ENCODE data around the gene ANKS1B.

The ANKS1B gene

GRCh38 chr12:99706736-99707473, 277.8 kb downstream of the ANKS1B start:
- DNase-seq (ENCODE audit: low read depth, low spot score), result no peak

- DNase-seq (ENCODE audit: low read depth, low spot score), result no peak
These were observed 280.3 kb downstream of the ANKS1B start for GRCh38 chr12:99704458-99704857.

DNA sequence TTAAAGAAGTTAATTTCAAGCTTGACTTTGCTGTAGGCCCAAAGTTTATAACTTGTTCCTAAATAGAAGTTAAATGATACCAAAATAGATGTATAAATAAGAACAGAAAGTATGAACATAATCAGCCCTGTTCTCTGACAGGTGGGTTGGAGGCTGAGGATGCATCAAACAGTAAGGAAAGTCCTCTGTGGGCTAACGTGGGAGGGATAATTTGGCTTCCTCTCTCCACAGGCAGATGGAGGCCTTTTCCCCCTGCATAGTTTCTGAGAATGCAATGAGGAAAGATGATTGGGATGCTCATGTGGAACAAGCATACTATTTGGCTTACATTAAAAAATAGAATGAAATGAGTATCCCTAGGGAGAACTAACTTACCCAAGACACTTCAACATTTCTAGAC, 280.7 kb downstream of the ANKS1B start:
- DNase-seq (ENCODE audit: low read depth, low spot score), result no peak

DNA sequence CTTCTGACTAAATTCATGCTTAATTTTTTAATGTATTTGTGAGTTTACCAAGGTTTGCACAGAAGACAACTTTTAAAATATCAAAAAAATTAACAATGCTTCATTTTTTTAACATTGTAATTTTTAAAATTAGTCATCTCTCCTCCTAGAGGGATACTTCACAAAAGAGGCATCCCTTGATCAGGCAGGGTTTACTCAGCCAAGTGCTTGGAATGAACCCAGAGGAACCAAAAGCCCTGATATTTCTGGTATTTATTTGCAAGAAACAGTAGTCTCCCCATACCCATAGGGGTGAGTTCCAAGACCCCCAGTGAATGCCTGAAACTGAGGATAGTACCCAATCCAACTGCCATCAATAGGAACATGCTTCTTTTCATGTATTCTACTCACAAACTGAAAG, 284.7 kb downstream of the ANKS1B start:
- DNase-seq (ENCODE audit: low read depth, low spot score), result no peak

GRCh38 chr12:99695050-99695449, 289.7 kb downstream of the ANKS1B start:
- DNase-seq (ENCODE audit: low read depth, low spot score), result no peak

DNA sequence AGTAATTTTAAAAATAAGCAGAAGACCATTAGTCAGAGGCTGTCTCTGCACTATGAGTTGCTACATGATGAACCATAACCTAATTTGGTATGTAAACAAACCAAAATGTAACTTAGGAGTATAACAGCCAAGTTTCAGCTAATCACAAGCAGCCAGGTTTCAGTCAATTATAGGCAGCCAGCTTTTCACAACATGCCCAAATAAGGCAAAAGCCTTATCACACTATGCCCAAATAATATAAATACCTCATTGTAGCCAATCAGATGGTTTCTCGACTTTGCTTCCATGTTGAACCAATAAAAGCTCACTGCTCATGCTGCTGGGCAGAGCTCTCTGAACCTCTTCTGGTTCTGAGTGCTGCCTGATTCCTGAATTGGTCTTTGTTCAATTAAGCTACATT, 298.6 kb downstream of the ANKS1B start:
- no peak for DNase-seq (ENCODE audit: low read depth, low spot score)

- DNase-seq (ENCODE audit: low read depth, low spot score), result no peak
These were observed 304.5 kb downstream of the ANKS1B start for GRCh38 chr12:99680276-99680675.

- DNase-seq (ENCODE audit: low read depth, low spot score), result peak; percentile 54
These were observed 314.1 kb downstream of the ANKS1B start for GRCh38 chr12:99670635-99671034.

GRCh38 chr12:99658671-99659349, 325.9 kb downstream of the ANKS1B start:
- DNase-seq (ENCODE audit: low read depth, low spot score), result peak; percentile 44

GRCh38 chr12:99649551-99649950, 335.2 kb downstream of the ANKS1B start:
- DNase-seq (ENCODE audit: low read depth, low spot score), result no peak

- no peak for DNase-seq (ENCODE audit: low read depth, low spot score)
These were observed 336.6 kb downstream of the ANKS1B start for GRCh38 chr12:99648183-99648582.

- no peak for DNase-seq (ENCODE audit: low read depth, low spot score)
These were observed 337.3 kb downstream of the ANKS1B start, which contains the start of gene GARIN6 for GRCh38 chr12:99647453-99647852. Gene GARIN6, plus strand, starts transcription at chr12:99647753. Its CDS starts 422 bp downstream, at chr12:99648175.

DNA sequence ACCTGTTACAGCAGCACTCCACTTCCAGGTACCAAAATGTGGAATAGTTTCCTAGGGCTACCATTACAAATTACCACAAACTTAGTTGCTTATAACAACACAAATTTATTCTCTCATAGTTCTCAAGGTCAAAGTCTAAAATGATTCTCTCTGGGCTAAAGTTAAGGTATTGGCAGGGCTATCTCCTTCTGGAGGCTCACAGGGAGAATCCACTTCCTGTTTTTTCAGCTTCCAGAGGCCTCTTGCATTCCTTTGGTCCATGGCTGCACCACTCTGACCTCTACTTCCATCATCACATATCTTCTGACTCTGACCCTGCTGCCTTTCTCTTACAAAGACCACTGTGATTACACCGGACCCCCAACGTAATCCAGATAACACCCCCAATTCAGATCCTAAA, 340.1 kb downstream of the ANKS1B start:
- DNase-seq (ENCODE audit: low read depth, low spot score), result no peak

- no peak for DNase-seq (ENCODE audit: low read depth, low spot score)
These were observed 357.3 kb downstream of the ANKS1B start for GRCh38 chr12:99627459-99627858.

GRCh38 chr12:99624591-99624990, 360.1 kb downstream of the ANKS1B start:
- peak; percentile 51 for DNase-seq (ENCODE audit: low read depth, low spot score)

DNA sequence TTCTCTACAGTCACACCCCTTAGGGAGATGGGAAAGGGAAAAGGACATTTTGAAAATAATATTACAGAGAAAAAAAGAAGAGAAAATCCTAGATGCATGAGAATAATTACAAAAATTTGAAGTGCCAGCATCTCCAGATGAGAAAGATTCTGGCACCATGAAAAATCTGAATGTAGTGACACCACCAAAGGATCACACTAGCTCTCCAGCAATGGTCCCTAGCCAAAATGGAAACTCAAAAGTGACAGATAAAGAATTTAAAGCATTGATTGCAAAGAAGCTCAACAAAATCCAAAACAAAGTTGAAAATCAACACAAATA, 364.6 kb downstream of the ANKS1B start:
- DNase-seq (ENCODE audit: low read depth, low spot score), result no peak

GRCh38 chr12:99619389-99620158, 365.2 kb downstream of the ANKS1B start:
- peak; percentile 46 for DNase-seq (ENCODE audit: low read depth, low spot score)

DNA sequence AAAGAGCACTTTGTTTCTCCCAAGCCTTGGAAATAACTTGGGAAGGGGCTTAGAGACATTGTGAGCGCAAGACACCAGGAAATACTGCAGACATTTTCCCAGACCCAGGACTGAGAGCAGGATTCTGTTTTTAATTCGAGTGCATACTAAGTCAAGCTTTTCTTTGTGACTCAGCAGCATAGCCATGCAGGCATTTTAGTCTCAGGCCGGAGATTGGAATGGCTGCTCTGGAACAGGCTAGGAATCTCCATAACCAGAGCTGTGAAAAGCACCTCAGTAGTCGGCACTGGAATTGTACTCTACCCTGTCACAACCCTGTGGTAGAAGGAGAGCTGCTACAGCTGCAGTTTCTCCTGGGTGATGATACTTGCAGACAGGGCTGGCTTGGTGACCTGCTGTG, 366.1 kb downstream of the ANKS1B start:
- DNase-seq (ENCODE audit: low read depth, low spot score), result peak; percentile 43

DNA sequence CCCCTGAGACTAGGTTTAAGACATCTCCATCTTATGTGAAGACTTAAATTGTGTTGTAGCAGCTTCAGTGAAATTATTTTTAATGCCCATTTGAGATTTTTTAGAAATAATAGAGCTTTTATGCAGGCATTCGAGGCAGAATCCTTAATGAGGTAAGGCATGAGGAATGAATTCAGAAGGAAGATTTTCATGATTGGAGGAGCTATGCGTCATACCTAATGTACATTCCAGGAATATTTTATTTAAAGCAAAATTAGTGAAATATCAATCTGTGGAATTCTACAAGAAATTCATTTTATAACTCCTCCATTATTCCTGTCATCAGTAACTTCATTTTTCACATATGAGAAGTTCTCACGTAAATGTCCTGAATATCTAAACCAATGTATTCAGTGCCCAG, 373.1 kb downstream of the ANKS1B start:
- DNase-seq (ENCODE audit: low read depth, low spot score), result peak; percentile 17

DNA sequence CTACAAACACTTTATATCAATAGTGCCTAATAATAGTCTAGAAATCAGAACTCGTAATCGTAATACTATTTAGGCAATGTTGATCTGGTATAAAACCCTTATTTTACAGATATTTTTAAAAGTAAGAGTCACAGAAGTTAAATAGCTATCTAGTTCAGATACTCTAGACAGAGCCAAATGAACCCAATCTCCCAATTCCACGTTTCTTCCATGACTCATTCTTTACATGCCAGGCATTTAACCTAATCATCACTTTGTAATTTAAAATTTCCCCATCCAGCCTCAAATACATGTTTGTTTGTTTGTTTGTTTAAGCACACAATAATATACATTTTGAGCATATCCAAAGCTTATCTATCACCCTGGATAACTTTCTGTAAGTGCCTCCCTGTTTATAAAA, 373.6 kb downstream of the ANKS1B start:
- peak; percentile 39 for DNase-seq (ENCODE audit: low read depth, low spot score)

- DNase-seq (ENCODE audit: low read depth, low spot score), result no peak
These were observed 375.1 kb downstream of the ANKS1B start for GRCh38 chr12:99609455-99610181.

- peak; percentile 4 for DNase-seq (ENCODE audit: low read depth, low spot score)
These were observed 384.3 kb downstream of the ANKS1B start for GRCh38 chr12:99600388-99600787.
